Suprapubic skin (tissue), 4 donors: ENCODE measurements around the gene AP2A1. TPM values are rescaled to one million over a fixed set of nuclear protein-coding genes. Genes with fewer than 3 reads are reported as not detected.

Experiments used
- DNase-seq, 2 donors: peaks; one replicate each; pipeline ENCODE4 v3.0.0-alpha.2; 2019; ENCODE audit warnings: low spot score in 2 of 2
- H3K27ac ChIP-seq: fragments of 200-600 bp; sonication (generic); one replicate; pipeline ENCODE4 v1.5.1; 2019
- H3K27me3 ChIP-seq: fragments of 200-600 bp; sonication (generic); one replicate; pipeline ENCODE4 v1.5.1; 2019
- H3K36me3 ChIP-seq: fragments of 200-600 bp; sonication (generic); one replicate; pipeline ENCODE4 v1.5.1; 2019
- H3K4me1 ChIP-seq: fragments of 200-600 bp; sonication (generic); one replicate; pipeline ENCODE4 v1.5.1; 2019
- H3K4me3 ChIP-seq: fragments of 200-600 bp; sonication (generic); one replicate; pipeline ENCODE4 v1.5.1; 2019; ENCODE audit warnings: mild to moderate bottlenecking
- H3K9me3 ChIP-seq: fragments of 200-600 bp; sonication (generic); one replicate; pipeline ENCODE4 v1.5.1; 2019
- CTCF ChIP-seq, 2 donors: fragments of 200-600 bp in 1 of 2; fragments of 450-650 bp in 1 of 2; sonication (generic) in 1 of 2; IDR thresholded peaks; one replicate each; pipeline ENCODE4 v1.5.1; 2016 to 2019; ENCODE audit warnings: antibody characterized with exemption in 2 of 2, mild to moderate bottlenecking in 1 of 2, moderate library complexity in 1 of 2
- EP300 ChIP-seq: sonication (generic); formaldehyde crosslinking; IDR thresholded peaks from one replicate; pipeline ENCODE4 v1.6.1; 2017; ENCODE audit warnings: antibody characterized with exemption
- POLR2A ChIP-seq, 2 donors: fragments of 450-650 bp; IDR thresholded peaks; one replicate each; pipeline ENCODE4 v1.6.1; 2017; ENCODE audit warnings: antibody characterized with exemption in 2 of 2, mild to moderate bottlenecking in 2 of 2, moderate library complexity in 2 of 2
- POLR2AphosphoS5 ChIP-seq, 3 donors: sonication (generic); formaldehyde crosslinking; IDR thresholded peaks; one replicate each; pipeline ENCODE4 v1.6.1; 2017; ENCODE audit warnings: antibody characterized with exemption in 3 of 3
- WGBS: methylation state at CpG from one replicate; pipeline ENCODE4 v1.1.5; 2018; 5-methylcytosine and 5-hydroxymethylcytosine counted together
- total RNA-seq, 4 donors: library from RNA; depleted of rRNA; stranded (reverse); fragments of >200 nt; gene quantifications; one replicate each; pipeline ENCODE4 v1.1.0, GENCODE V29; 2016

AP2A1 gene
- total RNA-seq, 4 donors from 2014 or later = 78.1 to 101 (median 93.4) TPM

GRCh38 chr19:49832556-49832955 lies 65.8 kb downstream of the AP2A1 start:
- H3K9me3 ChIP-seq = no peaks in the 10 kb centered on the region
- no peak overlapping the region for H3K27ac ChIP-seq
- peaks cover 94% of the 10 kb centered on the region for H3K36me3 ChIP-seq
- 70% methylated on average over 9 of the region's 9 CpGs for WGBS
- H3K4me3 ChIP-seq = no peak overlapping the region
- TF ChIP-seq CTCF (IDR thresholded peaks at IDR 0.05) (no peak), POLR2AphosphoS5 (IDR thresholded peaks at IDR 0.05) (no peak), EP300 (no peak), POLR2A (IDR thresholded peaks at IDR 0.05) (no peak)
- no peaks in the 10 kb centered on the region for H3K27me3 ChIP-seq
- no peaks in the 10 kb centered on the region for H3K4me1 ChIP-seq
- no peak for DNase-seq

GRCh38 chr19:49833599-49833998 lies 66.8 kb downstream of the AP2A1 start:
- H3K36me3 ChIP-seq = peaks cover 87% of the 10 kb centered on the region
- TF ChIP-seq POLR2A (IDR thresholded peaks at IDR 0.05) (no peak), POLR2AphosphoS5 (IDR thresholded peaks at IDR 0.05) (no peak), EP300 (no peak), CTCF (IDR thresholded peaks at IDR 0.05) (no peak)
- DNase-seq = no peak
- no peak overlapping the region for H3K27ac ChIP-seq
- H3K27me3 ChIP-seq = no peaks in the 10 kb centered on the region
- 92% methylated on average over 5 of the region's 7 CpGs for WGBS
- H3K4me3 ChIP-seq = no peak overlapping the region
- H3K4me1 ChIP-seq = no peaks in the 10 kb centered on the region
- H3K9me3 ChIP-seq = no peaks in the 10 kb centered on the region

- no peak for TF ChIP-seq POLR2A (IDR thresholded peaks at IDR 0.05)
- TF ChIP-seq EP300 = no peak
- TF ChIP-seq POLR2AphosphoS5 (IDR thresholded peaks at IDR 0.05) = no peak
- TF ChIP-seq CTCF (IDR thresholded peaks at IDR 0.05) = no peak
- Histone ChIP-seq H3K9me3 (no peaks in the 10 kb centered on the region), H3K4me1 (no peaks in the 10 kb centered on the region), H3K36me3 (peaks cover 78% of the 10 kb centered on the region), H3K27ac (no peak overlapping the region), H3K27me3 (no peaks in the 10 kb centered on the region), H3K4me3 (no peak overlapping the region)
- DNase-seq = no peak
- 92% methylated on average over 7 of the region's 12 CpGs for WGBS
Observed at GRCh38 chr19:49835562-49835961, 68.8 kb downstream of the AP2A1 start.

- TF ChIP-seq EP300 (no peak), CTCF (IDR thresholded peaks at IDR 0.05) (no peak), POLR2AphosphoS5 (IDR thresholded peaks at IDR 0.05) (no peak), POLR2A (IDR thresholded peaks at IDR 0.05) (no peak)
- DNase-seq = no peak
- Histone ChIP-seq H3K27me3 (no peaks in the 10 kb centered on the region), H3K9me3 (no peaks in the 10 kb centered on the region), H3K36me3 (peaks cover 71% of the 10 kb centered on the region), H3K4me1 (no peaks in the 10 kb centered on the region), H3K4me3 (no peak overlapping the region), H3K27ac (no peak overlapping the region)
- WGBS = 95% methylated on average over 18 of the region's 20 CpGs
Observed at GRCh38 chr19:49836176-49837008, 69.6 kb downstream of the AP2A1 start.

- H3K36me3 ChIP-seq = peaks cover 66% of the 10 kb centered on the region
- no peak for TF ChIP-seq CTCF (IDR thresholded peaks at IDR 0.05)
- no peak for TF ChIP-seq EP300
- no peak for TF ChIP-seq POLR2A (IDR thresholded peaks at IDR 0.05)
- no peak for TF ChIP-seq POLR2AphosphoS5 (IDR thresholded peaks at IDR 0.05)
- 87% methylated on average over 5 of the region's 5 CpGs for WGBS
- DNase-seq = no peak
- H3K27me3 ChIP-seq = no peaks in the 10 kb centered on the region
- no peak overlapping the region for H3K27ac ChIP-seq
- no peaks in the 10 kb centered on the region for H3K9me3 ChIP-seq
- H3K4me3 ChIP-seq = no peak overlapping the region
- no peaks in the 10 kb centered on the region for H3K4me1 ChIP-seq
Observed at GRCh38 chr19:49837009-49837310, 70.2 kb downstream of the AP2A1 start.
